GM21576 (cell line): ENCODE data around the gene BAD.

Experiments
- ATAC-seq: cut with Tn5 transposase; IDR thresholded peaks from one replicate; pipeline ENCODE4 v1.9.1; 2021; ENCODE audit warnings: mild to moderate bottlenecking, moderate library complexity; ENCODE audit not compliant: unreplicated experiment

The BAD gene

GRCh38 chr11:64297699-64298358 lies 13.4 kb upstream of the BAD start:
- ATAC-seq: no peak

DNA sequence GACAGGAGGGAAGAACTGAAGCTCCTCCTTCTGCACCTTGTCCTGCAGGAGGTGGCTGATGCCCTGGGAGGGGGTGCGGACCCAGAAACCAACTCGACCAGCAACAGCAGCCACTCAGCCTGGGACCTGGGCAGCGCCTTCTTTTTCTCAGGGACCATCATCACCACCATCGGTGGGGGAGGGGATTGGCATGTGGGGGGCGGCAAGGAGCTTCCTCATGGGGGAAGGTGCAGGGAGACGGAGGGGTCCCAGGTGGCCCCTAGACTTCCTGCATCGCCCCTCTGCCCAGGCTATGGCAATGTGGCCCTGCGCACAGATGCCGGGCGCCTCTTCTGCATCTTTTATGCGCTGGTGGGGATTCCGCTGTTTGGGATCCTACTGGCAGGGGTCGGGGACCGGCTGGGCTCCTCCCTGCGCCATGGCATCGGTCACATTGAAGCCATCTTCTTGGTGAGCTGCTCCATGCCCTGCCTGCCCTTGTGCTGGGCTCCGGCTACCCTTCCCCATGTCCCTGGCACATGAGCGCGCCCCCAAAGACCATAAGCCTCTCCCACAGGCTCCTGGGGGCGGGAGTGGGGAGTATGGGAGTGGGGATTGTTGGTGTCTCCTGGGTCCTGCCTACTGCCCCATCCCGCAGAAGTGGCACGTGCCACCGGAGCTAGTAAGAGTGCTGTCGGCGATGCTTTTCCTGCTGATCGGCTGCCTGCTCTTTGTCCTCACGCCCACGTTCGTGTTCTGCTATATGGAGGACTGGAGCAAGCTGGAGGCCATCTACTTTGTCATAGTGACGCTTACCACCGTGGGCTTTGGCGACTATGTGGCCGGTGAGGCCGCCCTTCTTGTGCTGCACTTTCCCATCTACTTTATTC lies 12.6 kb upstream of the BAD start:
- no peak for ATAC-seq

DNA sequence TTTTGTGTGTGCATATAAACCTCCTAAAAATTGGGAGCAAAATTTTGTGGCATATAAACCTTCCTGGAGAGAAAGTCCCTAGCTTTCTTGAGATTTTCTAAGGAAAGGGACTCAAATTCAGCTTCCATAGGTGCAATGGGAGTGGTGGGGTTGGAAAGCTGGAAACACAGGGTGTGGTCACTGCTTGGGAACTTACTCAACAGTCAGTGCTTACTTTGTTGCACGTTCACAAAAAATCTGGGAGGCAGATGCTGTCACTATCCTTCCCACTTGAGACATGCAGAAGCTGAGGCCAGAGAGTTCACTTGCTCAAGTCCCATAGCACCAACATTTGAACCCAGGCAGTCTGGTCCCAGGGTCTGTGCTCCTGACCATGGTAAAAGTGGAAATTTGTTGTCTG lies 11.8 kb upstream of the BAD start:
- ATAC-seq: no peak

- ATAC-seq: no peak
These were observed 11.3 kb upstream of the BAD start for GRCh38 chr11:64295760-64296159.

DNA sequence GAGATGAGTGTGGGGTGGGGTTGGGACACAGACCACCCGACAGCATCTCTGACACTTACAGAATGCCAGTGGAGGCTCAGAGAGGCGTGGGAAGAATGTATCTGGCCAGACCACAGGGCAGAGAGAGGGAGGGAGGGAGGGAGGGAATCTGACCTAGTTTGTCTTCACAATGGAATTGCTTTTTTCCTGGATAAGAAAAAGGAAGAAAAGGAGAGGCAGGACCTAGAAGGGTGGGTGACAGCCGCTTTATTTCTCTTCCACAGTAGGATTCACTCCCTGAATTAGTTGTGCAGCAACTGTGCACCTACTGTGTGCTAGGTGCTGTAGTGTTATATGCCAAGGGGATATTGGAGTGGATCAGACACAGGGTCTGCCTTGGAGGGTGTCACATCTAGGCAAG lies 10.3 kb upstream of the BAD start:
- no peak for ATAC-seq

GRCh38 chr11:64292460-64293254 lies 8.2 kb upstream of the BAD start:
- ATAC-seq: no peak

DNA sequence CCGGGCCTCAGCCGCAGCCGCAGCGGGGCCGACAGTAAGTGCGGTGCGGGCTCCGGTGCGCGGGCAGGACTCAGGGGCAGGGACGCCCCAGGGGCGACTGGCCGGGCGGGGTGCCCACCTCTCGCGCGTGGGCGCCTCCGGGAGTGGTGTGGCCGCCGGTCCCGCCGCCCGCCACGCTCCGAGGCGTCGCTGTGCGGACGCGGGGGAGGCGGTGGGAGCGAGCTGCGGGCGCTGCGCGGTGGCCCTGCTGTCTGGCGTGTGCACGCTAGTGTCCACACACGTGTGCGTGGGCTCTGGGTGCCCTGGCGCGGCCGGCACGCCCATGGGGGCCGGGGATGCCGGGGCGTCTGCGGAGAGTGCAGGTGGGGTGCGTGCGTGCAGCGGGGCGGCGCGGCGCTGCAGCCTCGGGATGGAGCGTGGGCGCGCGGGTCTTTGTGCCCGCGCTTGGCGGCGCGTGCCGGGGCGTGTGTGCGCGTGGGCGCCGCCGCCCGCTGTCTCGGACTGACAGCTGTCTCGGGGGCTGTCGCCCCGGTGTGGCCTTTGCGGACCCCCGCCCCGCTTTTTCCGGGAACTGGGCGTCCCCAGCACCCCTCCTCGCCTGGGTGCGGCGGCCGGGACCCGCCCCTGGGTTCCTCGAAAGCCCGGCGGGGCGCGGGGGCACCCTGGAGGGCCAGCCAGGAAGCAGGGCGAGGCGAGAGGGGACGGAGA lies 7.4 kb upstream of the BAD start:
- no peak for ATAC-seq

DNA sequence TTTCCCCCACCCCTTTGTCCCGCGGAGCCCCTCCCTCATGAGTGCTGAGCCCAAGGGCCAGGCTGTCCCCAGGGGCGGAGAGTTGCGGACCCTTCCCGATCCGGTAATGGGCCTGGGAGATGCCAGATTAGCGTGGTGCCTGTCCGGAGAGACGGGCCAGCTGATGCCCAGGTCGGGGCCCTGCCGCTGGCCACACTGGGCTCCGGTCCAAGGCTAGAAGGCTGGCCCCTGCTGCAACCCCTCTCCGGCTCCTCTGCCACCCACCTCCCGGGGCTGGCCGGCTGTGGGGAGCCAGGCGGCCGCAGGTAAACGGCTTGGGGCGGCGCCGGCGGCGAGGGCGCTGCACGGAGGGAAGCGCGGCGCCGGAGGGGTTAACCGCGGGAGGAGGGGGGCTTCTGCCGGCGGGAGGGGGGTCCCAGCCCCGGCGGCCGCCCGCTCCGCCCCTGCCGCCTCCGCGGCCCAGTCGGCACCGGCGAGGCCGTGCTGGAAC lies 6.8 kb upstream of the BAD start, which contains the start of gene KCNK4:
Gene KCNK4, plus strand, starts transcription at position 41 of the 490 bp plus-strand sequence. CDS start 1,717 bp downstream, outside the sequence.
- no peak for ATAC-seq

DNA sequence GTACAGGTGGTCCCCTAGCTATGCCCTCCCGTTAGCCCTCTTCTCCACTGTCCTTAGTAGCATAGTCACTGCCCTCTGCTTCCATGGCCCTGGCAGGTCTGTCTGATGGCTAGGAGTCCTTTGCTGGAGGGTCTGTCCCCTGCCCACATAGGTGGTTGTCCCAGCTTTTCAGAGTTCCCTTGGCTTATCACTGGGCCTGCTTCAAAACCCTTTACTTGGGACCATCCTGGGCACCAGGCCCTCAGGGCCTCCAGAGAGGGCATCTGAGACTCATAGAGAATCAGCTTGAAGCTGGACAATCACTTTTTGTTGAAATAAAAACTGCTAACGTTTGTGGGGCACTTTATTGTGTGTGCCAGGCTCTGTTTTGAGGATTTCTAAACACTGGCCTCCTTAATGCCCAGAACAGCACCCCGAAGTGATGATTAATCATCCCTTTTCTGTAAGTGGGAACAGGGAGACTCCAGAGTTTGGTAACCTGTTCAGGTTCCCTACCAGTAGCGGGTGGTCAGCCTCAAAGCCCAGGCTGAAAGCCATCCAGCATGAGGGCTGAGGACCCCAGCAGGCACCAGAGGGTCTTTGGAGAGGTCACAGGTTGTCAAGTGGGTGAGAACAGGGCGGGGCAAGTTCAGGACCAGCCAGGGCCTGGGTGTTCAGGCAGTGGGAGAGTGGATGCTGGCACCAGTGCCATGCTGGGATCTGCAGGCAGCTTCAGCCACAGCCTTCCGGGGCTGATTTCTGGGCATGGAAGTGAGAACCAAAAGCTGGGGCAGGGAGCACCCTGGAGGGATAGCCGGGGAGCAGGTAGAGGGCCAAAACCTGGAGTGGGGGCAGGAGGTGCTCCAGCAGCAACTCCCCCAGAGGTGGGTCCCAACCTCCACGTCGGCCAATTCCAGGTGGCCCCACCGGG lies 6.1 kb upstream of the BAD start:
- ATAC-seq: no peak

DNA sequence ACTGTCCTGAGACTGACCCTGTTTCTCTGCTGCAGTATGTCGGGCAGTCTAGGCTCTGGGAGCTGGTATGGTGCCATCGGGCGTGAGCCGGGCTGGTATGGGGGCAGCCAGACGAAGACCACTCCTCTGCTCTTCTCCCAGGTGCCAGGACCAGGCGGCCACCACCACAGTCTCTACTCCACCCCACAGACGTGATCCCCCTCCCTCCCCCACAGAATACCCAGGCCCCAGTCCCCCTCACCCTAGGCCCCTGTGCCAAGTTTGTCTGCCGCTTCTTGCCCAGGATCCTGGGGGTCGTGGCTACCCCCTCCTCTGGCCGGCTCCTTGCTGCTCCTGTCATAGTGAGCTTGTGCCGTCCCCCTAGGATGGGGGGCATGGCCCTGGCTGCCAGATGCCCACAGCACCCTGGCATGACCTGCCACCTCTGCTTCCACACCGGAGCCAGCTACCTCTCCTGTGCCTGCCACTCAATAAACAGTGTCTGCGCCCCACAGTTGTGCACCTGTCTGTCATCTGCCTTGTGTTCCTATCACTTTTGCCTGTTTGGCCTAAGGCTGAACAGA lies 4.6 kb upstream of the BAD start:
- ATAC-seq: no peak

- ATAC-seq: no peak
These were observed 3.9 kb upstream of the BAD start for GRCh38 chr11:64288353-64288750.

- ATAC-seq: no peak
These were observed 3.3 kb upstream of the BAD start for GRCh38 chr11:64287676-64288352.

- no peak for ATAC-seq
These were observed 2.3 kb upstream of the BAD start for GRCh38 chr11:64286801-64287159.

DNA sequence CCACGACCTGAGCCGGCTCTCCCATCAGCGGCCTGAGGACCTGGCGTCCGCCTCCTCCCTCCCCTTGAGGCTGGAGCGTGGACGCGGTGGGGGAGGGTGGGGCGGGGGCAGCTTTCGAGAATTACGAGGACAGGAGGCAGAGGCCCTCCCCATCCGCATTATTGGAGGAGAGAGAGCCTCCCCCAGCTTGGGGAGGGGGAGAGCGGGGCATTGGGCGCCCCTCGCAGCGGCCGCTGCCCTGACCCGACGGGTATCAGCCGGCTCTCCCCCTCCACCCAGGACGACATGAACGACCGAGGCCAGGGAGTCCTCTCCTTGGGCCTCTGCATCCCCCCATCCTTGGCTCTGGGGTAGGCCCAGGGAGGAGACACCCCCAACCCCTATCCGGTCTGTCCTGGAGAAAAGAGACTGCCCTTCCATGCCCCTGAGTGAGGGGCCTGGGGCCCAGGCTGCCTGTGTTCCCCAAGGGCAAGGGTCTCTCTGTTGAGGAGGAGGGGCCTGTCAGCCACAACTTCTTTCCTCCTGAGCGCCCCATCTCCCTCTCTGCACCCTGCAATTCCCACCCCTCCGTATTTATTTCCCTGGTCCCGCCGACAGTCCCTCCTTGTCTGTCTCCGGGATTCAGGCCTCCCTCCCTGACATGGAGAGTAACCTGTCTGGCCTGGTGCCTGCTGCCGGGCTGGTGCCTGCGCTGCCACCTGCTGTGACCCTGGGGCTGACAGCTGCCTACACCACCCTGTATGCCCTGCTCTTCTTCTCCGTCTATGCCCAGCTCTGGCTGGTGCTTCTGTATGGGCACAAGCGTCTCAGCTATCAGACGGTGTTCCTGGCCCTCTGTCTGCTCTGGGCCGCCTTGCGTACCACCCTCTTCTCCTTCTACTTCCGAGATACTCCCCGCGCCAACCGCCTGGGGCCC lies 1.7 kb upstream of the BAD start:
- peak; percentile 1 for ATAC-seq

DNA sequence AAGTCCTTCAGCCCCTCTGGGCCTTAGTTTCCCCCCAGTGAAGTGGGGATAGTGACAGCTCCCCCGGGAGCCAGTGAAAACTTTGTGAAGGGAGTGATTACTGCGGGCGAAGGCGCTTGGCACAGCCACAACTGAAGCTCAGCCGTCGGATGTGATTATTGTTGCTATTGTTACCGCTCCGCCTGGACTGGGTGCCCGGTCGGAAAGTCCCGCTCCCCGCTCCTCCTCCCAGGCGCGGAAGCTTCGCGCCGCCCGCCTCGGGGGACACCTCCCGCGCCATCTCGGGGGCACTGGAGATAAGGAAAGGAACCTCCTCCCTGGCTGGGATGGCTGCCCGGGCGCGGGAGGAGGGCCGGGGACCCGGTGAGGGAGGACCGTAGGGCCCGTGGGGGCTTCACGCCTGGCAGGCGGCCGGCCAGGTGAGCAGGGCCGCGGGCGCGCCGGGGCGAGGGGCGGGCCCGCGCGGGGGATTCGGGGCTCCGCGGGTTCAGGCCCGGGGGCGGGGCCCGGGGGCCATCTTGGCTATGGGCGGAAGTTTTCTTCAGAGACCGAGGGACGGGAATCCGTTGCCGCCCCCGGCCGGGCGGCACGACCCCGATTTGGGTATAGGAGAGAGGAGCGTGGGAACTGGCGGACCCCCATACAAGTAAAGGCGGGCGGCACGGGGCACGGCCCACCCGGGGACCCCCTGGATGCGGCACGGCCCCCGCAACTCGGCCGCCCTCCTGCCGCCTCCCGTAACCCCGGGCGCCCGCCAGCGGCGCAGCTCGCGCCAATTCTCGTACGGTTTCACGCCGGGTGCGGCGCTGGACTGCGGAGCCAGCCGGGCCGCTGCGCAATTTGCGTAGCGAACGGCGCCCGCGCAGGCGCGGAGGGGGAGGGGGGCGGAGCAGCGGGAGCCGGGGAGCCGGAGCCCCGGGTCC lies 758 bp upstream of the BAD start, which contains the start of gene GPR137:
Gene GPR137, plus strand, starts transcription at position 887 of the 923 bp plus-strand sequence. CDS start 677 bp downstream, outside the sequence.
- ATAC-seq: peak; percentile 56

DNA sequence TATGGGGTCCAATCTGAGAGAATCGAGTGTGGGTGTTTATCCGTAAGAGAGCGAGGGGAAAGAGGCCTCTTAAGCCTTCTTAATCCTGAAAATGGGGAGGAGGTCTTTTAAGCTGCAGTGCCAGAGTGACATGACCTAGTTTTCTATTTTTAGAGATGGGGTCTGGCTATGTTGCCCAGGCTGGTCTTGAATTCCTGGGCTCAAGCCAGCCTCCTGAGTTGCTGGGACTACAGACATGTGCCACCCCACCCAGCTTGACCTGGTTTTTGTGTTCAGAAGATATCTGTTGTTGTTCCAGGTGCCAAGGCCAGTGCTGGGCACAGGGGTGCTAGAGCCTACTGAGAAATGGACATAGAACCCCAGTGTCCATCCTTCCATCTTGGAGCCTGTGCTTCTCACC lies 1.4 kb downstream of the BAD start:
- no peak for ATAC-seq
